ENCODE data around the gene MAPKBP1. TPM values are rescaled to one million over a fixed set of nuclear protein-coding genes. Genes with fewer than 3 reads are reported as not detected.

Gene MAPKBP1
- total and polyA plus RNA-seq, 2 of the 4 experiments (the other 2 are of a cell fraction) = 12.5 to 15.3 TPM

DNA sequence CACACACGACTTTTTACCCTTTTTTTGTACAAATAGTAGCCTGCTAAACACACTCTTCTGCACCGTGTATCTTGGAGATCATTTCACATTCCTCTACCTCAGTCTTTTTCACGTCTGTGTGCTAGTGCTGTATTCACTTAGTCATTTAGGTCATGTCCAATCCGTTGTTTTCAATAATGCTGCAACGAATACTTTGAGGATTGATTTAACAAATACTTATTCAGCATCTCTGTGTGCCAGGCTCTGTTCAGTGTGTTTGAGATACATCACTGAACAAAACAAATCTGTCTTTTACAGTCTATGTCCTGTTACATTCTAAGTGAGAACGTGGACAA lies 54.5 kb downstream of the MAPKBP1 start:
- Histone ChIP-seq H3K27me3 (ENCODE audit: control insufficient read depth, insufficient read depth, low read length) (no peaks in the 10 kb centered on the region), H2AK9ac (replicated peaks; ENCODE audit: low read depth, low read length, poor library complexity) (no peak overlapping the region), H2BK120ac (ENCODE audit: low read depth, low read length) (no peak overlapping the region), H2BK15ac (ENCODE audit: low read depth, low read length) (no peak overlapping the region), H3K14ac (replicated peaks; ENCODE audit: low read depth, low read length) (0 out of 2 replicates have a peak overlapping the region, but pooled peaks have one; percentile 74), H3K9me3 (ENCODE audit: control insufficient read depth, insufficient read depth, low read length) (no peaks in the 10 kb centered on the region), H3K36me3 (ENCODE audit: control insufficient read depth, insufficient read depth, low read length) (peaks cover 23% of the 10 kb centered on the region), H3K56ac (ENCODE audit: extremely low read depth, insufficient read depth, low read length) (no peak overlapping the region), H3K23ac (ENCODE audit: low read depth, low read length) (peak overlapping the region; percentile 64; the same call in 1 of the 2 replicates), H3K4ac (ENCODE audit: low read depth, low read length) (no peak overlapping the region; the same call in 1 of the 2 replicates), H2AK5ac (ENCODE audit: low read depth, low read length) (no peak overlapping the region), H3K27ac (ENCODE audit: insufficient read depth, low read length) (no peak overlapping the region), H2AFZ (replicated peaks; ENCODE audit: low read length, poor library complexity) (no peak overlapping the region), H4K91ac (ENCODE audit: insufficient read depth, low read depth, low read length) (no peak overlapping the region), H3K4me3 (ENCODE audit: insufficient read depth, low read depth, low read length) (peak overlapping the region; percentile 73), H3K9ac (ENCODE audit: low read depth, low read length) (peak overlapping the region; percentile 56; the same call in 1 of the 2 replicates), H2BK20ac (ENCODE audit: low read depth, low read length) (no peak overlapping the region), H3K4me2 (ENCODE audit: low read depth, low read length) (peak overlapping the region; percentile 92), H3K4me1 (ENCODE audit: control insufficient read depth, insufficient read depth, low read length) (peaks cover 2% of the 10 kb centered on the region; the same call in 1 of the 2 replicates), H3K18ac (ENCODE audit: low read depth, low read length) (no peak overlapping the region), H3K9me1 (ENCODE audit: insufficient read depth, low read length) (peaks cover 11% of the 10 kb centered on the region; the same call in 1 of the 2 replicates), H2BK5ac (ENCODE audit: low read depth, low read length, poor library complexity, severe bottlenecking) (no peak overlapping the region), H3K79me1 (ENCODE audit: low read depth in 1 of 2, low read length in 2 of 2) (peaks cover 17 to 30% of the 10 kb centered on the region in 2 experiments), H4K8ac (ENCODE audit: low read depth in 2 of 2, low read length in 2 of 2) (no peak overlapping the region), H4K5ac (ENCODE audit: low read depth, low read length) (no peak overlapping the region), H4K20me1 (ENCODE audit: insufficient read depth, low read length) (peaks cover 4% of the 10 kb centered on the region)
- ChIA-PET CTCF (no interaction called here), POLR2A (ENCODE audit: unreplicated experiment) (no interaction called here)
- DNase-seq (peak; percentile 32), ATAC-seq (ENCODE audit: low read depth) (peak; percentile 2)
- TF ChIP-seq POLR2A (IDR thresholded peaks at IDR 0.05; ENCODE audit: low read depth, low read length) (no peak), RCOR1 (IDR thresholded peaks at IDR 0.05; ENCODE audit: insufficient replicate concordance, low read length) (no peak), BHLHE40 (IDR thresholded peaks at IDR 0.05; ENCODE audit: low read depth, low read length) (no peak), CHD1 (IDR thresholded peaks at IDR 0.05; ENCODE audit: low read depth, low read length) (no peak), SMC3 (IDR thresholded peaks at IDR 0.05; ENCODE audit: low read depth, low read length) (no peak), FOS (IDR thresholded peaks at IDR 0.05; ENCODE audit: low read depth, low read length) (no peak), MXI1 (IDR thresholded peaks at IDR 0.05; ENCODE audit: borderline replicate concordance, low read depth, low read length) (no peak), CEBPB (IDR thresholded peaks at IDR 0.05; ENCODE audit: low read depth, low read length) (no peak), MAFK (IDR thresholded peaks at IDR 0.05; ENCODE audit: low read depth, low read length) (no peak), MAZ (IDR thresholded peaks at IDR 0.05; ENCODE audit: borderline replicate concordance, low read depth, low read length) (no peak), NFE2L2 (IDR thresholded peaks at IDR 0.05; ENCODE audit: low read depth, low read length) (no peak), RFX5 (IDR thresholded peaks at IDR 0.05; ENCODE audit: low read depth, low read length) (no peak), RAD21 (IDR thresholded peaks at IDR 0.05; ENCODE audit: low read length) (no peak)
- TF ChIP-seq, protein P1, sequence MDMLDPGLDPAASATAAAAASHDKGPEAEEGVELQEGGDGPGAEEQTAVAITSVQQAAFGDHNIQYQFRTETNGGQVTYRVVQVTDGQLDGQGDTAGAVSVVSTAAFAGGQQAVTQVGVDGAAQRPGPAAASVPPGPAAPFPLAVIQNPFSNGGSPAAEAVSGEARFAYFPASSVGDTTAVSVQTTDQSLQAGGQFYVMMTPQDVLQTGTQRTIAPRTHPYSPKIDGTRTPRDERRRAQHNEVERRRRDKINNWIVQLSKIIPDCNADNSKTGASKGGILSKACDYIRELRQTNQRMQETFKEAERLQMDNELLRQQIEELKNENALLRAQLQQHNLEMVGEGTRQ (IDR thresholded peaks at IDR 0.05; ENCODE audit: low read depth, low read length) = no peak
- TF ChIP-seq, protein P2, sequence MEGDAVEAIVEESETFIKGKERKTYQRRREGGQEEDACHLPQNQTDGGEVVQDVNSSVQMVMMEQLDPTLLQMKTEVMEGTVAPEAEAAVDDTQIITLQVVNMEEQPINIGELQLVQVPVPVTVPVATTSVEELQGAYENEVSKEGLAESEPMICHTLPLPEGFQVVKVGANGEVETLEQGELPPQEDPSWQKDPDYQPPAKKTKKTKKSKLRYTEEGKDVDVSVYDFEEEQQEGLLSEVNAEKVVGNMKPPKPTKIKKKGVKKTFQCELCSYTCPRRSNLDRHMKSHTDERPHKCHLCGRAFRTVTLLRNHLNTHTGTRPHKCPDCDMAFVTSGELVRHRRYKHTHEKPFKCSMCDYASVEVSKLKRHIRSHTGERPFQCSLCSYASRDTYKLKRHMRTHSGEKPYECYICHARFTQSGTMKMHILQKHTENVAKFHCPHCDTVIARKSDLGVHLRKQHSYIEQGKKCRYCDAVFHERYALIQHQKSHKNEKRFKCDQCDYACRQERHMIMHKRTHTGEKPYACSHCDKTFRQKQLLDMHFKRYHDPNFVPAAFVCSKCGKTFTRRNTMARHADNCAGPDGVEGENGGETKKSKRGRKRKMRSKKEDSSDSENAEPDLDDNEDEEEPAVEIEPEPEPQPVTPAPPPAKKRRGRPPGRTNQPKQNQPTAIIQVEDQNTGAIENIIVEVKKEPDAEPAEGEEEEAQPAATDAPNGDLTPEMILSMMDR (conservative IDR thresholded peaks at IDR 0.05; ENCODE audit: low read depth, low read length) = no peak
- TF ChIP-seq, protein P3, sequence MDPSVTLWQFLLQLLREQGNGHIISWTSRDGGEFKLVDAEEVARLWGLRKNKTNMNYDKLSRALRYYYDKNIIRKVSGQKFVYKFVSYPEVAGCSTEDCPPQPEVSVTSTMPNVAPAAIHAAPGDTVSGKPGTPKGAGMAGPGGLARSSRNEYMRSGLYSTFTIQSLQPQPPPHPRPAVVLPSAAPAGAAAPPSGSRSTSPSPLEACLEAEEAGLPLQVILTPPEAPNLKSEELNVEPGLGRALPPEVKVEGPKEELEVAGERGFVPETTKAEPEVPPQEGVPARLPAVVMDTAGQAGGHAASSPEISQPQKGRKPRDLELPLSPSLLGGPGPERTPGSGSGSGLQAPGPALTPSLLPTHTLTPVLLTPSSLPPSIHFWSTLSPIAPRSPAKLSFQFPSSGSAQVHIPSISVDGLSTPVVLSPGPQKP (IDR thresholded peaks at IDR 0.05; ENCODE audit: borderline replicate concordance, low read depth, low read length) = no peak
- intact Hi-C loops (cut with micrococcal nuclease) (loop anchor here (1.0 kb wide), 2 partner anchors 54 to 76 kb away; partner anchors contain the start of gene MAPKBP1), dilution Hi-C loops (cut with HindIII; ENCODE audit: low sequenced_read_pairs, unreplicated experiment) (no loop called here), in situ Hi-C loops (cut with MboI; ENCODE audit: low sequenced_read_pairs) (no loop called here)
- WGBS, 2 experiments (ENCODE audit: extremely low coverage in 2 of 2, insufficient read length in 1 of 2) = 7% methylated on average over 3 of the region's 6 CpGs; no CpG with 5 or more reads in 1 of the 2 experiments
- no TSS peak for BruUV-seq (replicated peaks)
